Measurements from ENCODE around the gene CASP6.

DNA sequence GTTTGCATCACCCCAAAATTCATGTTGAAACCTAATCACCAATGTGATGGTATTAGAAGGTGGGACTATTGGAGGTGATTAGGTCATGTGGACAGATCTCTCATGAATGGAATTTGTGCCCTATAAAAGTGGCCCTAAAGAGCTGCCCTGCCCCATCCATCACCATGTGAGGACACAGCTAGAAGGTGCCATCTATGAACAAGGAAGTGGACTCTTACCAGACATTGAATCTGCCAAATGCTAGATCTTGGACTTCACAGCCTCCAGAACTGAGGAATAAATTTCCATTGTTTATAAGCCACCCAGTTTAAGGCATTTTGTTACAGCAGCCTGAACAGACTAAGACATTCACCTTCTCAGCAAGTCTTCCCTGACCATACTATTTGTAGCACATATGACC is 19.1 kb upstream of the CASP6 start:
- TF ChIP-seq, protein P1, sequence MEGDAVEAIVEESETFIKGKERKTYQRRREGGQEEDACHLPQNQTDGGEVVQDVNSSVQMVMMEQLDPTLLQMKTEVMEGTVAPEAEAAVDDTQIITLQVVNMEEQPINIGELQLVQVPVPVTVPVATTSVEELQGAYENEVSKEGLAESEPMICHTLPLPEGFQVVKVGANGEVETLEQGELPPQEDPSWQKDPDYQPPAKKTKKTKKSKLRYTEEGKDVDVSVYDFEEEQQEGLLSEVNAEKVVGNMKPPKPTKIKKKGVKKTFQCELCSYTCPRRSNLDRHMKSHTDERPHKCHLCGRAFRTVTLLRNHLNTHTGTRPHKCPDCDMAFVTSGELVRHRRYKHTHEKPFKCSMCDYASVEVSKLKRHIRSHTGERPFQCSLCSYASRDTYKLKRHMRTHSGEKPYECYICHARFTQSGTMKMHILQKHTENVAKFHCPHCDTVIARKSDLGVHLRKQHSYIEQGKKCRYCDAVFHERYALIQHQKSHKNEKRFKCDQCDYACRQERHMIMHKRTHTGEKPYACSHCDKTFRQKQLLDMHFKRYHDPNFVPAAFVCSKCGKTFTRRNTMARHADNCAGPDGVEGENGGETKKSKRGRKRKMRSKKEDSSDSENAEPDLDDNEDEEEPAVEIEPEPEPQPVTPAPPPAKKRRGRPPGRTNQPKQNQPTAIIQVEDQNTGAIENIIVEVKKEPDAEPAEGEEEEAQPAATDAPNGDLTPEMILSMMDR (IDR thresholded peaks at IDR 0.05): no peak
- TF ChIP-seq POLR2A (IDR thresholded peaks at IDR 0.05) (no peak), EP300 (IDR thresholded peaks at IDR 0.05) (no peak)
